HCEC 1CT (cell line): ENCODE results near the gene PPFIA2.

ENCODE experiments used
- DNase-seq: peaks from one replicate; pipeline ENCODE4 v3.0.0-alpha.2; 2017

Gene PPFIA2

GRCh38 chr12:81333812-81334211 is 425.3 kb downstream of the PPFIA2 start:
- DNase-seq, result no peak

- no peak for DNase-seq
Measured at GRCh38 chr12:81332054-81332453, 427.1 kb downstream of the PPFIA2 start.

- DNase-seq, result no peak
Measured at GRCh38 chr12:81330480-81330879, 428.7 kb downstream of the PPFIA2 start.

- peak; percentile 47 for DNase-seq
Measured at GRCh38 chr12:81329085-81329484, 430.1 kb downstream of the PPFIA2 start.

GRCh38 chr12:81327425-81327824 is 431.7 kb downstream of the PPFIA2 start:
- no peak for DNase-seq

GRCh38 chr12:81325086-81325485 is 434.1 kb downstream of the PPFIA2 start:
- DNase-seq, result no peak

GRCh38 chr12:81314903-81315531 is 444.1 kb downstream of the PPFIA2 start:
- DNase-seq, result no peak

GRCh38 chr12:81303935-81304334 is 455.2 kb downstream of the PPFIA2 start:
- no peak for DNase-seq

- no peak for DNase-seq
Measured at GRCh38 chr12:81300454-81300853, 458.7 kb downstream of the PPFIA2 start.

- no peak for DNase-seq
Measured at GRCh38 chr12:81297601-81298000, 461.5 kb downstream of the PPFIA2 start.

GRCh38 chr12:81296556-81297305 is 462.4 kb downstream of the PPFIA2 start:
- DNase-seq, result peak; percentile 73

- DNase-seq, result no peak
Measured at GRCh38 chr12:81295251-81295650, 463.9 kb downstream of the PPFIA2 start.

GRCh38 chr12:81294325-81295190 is 464.6 kb downstream of the PPFIA2 start:
- no peak for DNase-seq

- DNase-seq, result no peak
Measured at GRCh38 chr12:81288651-81289050, 470.5 kb downstream of the PPFIA2 start.

- DNase-seq, result no peak
Measured at GRCh38 chr12:81284137-81284536, 475.0 kb downstream of the PPFIA2 start.

GRCh38 chr12:81274637-81275529 is 484.3 kb downstream of the PPFIA2 start:
- no peak for DNase-seq

GRCh38 chr12:81270385-81270784 is 488.8 kb downstream of the PPFIA2 start:
- DNase-seq, result no peak

GRCh38 chr12:81263072-81263471 is 496.1 kb downstream of the PPFIA2 start:
- DNase-seq, result no peak

GRCh38 chr12:81261508-81262207 is 497.5 kb downstream of the PPFIA2 start:
- DNase-seq, result no peak

- no peak for DNase-seq
Measured at GRCh38 chr12:81259360-81259759, 499.8 kb downstream of the PPFIA2 start.

- peak; percentile 53 for DNase-seq
Measured at GRCh38 chr12:81257947-81258551, 501.1 kb downstream of the PPFIA2 start.
